ENCODE results near the gene FDXACB1. TPM values are rescaled to one million over a fixed set of nuclear protein-coding genes. Genes with fewer than 3 reads are reported as not detected.

FDXACB1 gene
- total RNA-seq, 1 experiment from 2014 or later: 2.8 TPM

DNA sequence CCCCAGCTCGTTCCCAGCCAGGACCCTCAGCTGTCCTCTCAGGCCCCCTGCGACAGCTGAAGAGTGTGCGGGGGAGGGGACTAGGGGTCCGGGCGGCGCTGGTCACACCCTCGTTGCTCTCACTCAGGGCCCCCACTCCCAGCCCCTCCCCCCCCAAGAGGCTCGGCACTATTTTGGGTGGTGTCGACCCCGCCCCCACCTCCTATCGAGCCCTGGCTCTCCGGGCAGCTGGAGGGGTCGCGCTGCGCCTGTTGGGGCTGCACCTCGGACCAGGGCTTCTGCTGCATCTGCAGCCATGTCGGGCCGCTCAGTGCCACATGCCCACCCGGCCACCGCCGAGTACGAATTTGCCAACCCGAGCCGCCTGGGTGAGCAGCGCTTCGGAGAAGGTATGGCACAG is 33.6 kb upstream of the FDXACB1 start, which contains the start of gene HSPB2:
TSS of gene HSPB2 (plus strand) at position 200 of the 400 bp plus-strand sequence. CDS start at position 296, 96 bp downstream.
- no peak within 1 kb of the TSS for H2AK5ac ChIP-seq (ENCODE audit: insufficient read length, low read length)
- H3K27ac ChIP-seq (ENCODE audit: insufficient read length, low read depth, low read length): no peak within 1 kb of the TSS
- H3K9ac ChIP-seq (ENCODE audit: extremely low read depth, insufficient read length, low read length): no peak within 1 kb of the TSS

More for the DNA sequence above, 33.6 kb upstream of the FDXACB1 start, which contains the start of gene HSPB2:
- TF ChIP-seq, protein P1, sequence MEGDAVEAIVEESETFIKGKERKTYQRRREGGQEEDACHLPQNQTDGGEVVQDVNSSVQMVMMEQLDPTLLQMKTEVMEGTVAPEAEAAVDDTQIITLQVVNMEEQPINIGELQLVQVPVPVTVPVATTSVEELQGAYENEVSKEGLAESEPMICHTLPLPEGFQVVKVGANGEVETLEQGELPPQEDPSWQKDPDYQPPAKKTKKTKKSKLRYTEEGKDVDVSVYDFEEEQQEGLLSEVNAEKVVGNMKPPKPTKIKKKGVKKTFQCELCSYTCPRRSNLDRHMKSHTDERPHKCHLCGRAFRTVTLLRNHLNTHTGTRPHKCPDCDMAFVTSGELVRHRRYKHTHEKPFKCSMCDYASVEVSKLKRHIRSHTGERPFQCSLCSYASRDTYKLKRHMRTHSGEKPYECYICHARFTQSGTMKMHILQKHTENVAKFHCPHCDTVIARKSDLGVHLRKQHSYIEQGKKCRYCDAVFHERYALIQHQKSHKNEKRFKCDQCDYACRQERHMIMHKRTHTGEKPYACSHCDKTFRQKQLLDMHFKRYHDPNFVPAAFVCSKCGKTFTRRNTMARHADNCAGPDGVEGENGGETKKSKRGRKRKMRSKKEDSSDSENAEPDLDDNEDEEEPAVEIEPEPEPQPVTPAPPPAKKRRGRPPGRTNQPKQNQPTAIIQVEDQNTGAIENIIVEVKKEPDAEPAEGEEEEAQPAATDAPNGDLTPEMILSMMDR (conservative IDR thresholded peaks at IDR 0.05): no peak
- Histone ChIP-seq H3K4me2 (ENCODE audit: insufficient read depth, insufficient read length, low read length) (no peak within 1 kb of the TSS), H3K23me2 (ENCODE audit: insufficient read length, low read depth, low read length, poor library complexity, severe bottlenecking) (no peaks in the 10 kb centered on the region), H4K5ac (ENCODE audit: insufficient read length, low read depth, low read length) (no peak within 1 kb of the TSS), H3K23ac (ENCODE audit: insufficient read length, low read depth, low read length) (no peak within 1 kb of the TSS), H3K9me3 (ENCODE audit: control insufficient read depth, low read depth, low read length) (no peaks in the 10 kb centered on the region), H2BK15ac (ENCODE audit: low read depth, low read length) (no peak within 1 kb of the TSS), H4K20me1 (ENCODE audit: control insufficient read depth, insufficient read depth, insufficient read length) (no peaks in the 10 kb centered on the region), H3T11ph (ENCODE audit: low read length) (no peak within 1 kb of the TSS), H3K79me1 (ENCODE audit: insufficient read depth, low read depth, low read length, poor library complexity, severe bottlenecking) (no peaks in the 10 kb centered on the region), H2BK120ac (ENCODE audit: low read depth, low read length, poor library complexity, severe bottlenecking) (no peak within 1 kb of the TSS), H3K4me1 (ENCODE audit: insufficient read depth, low read length) (0 out of 2 replicates have a peak, but pooled peaks cover 2% of the 10 kb centered on the region), H2BK12ac (ENCODE audit: insufficient read length, low read depth, low read length) (no peak within 1 kb of the TSS), H3K79me2 (ENCODE audit: insufficient read depth, low read length) (no peaks in the 10 kb centered on the region), H3K27me3 (ENCODE audit: insufficient read depth, low read length) (no peaks in the 10 kb centered on the region), H4K91ac (ENCODE audit: insufficient read length, low read depth, low read length) (no peak within 1 kb of the TSS), H3K56ac (ENCODE audit: insufficient read length, low read depth, low read length) (no peak within 1 kb of the TSS), H2AFZ (ENCODE audit: low read length) (no peak within 1 kb of the TSS), H3K14ac (ENCODE audit: insufficient read depth, low read length) (no peak within 1 kb of the TSS), H2BK20ac (ENCODE audit: low read depth, low read length, poor library complexity, severe bottlenecking) (no peak within 1 kb of the TSS), H3K4ac (ENCODE audit: low read depth, low read length) (no peak within 1 kb of the TSS), H2BK5ac (ENCODE audit: insufficient read length, low read length) (no peak within 1 kb of the TSS), H4K8ac (replicated peaks; ENCODE audit: insufficient read length, low read depth, low read length) (no peak within 1 kb of the TSS), H3K18ac (ENCODE audit: insufficient read length, low read depth, low read length) (peak within 1 kb of the TSS; percentile 65)
- Mint-ChIP-seq H3K27me3 (ENCODE audit: low read depth) (no peaks in the 10 kb centered on the region), H3K27ac (peak within 1 kb of the TSS in 1 of 3 experiments; percentile 93; a peak in 1 of 7 replicates), H3K4me3 (no peak within 1 kb of the TSS), H3K36me3 (ENCODE audit: insufficient read depth in 1 of 3, low read depth in 3 of 3) (no peaks in the 10 kb centered on the region), H3K9me3 (no peaks in the 10 kb centered on the region), H3K4me1 (peaks cover 21 to 37% of the 10 kb centered on the region in 2 experiments)
- no CpG with 5 or more reads among the region's 26 CpGs for WGBS (ENCODE audit: extremely low coverage, insufficient read length, low lambda C conversion rate)
- DNase-seq: no peak
